A549 (cell line): ENCODE data around the gene SRGAP1. TPM values are rescaled to one million over a fixed set of nuclear protein-coding genes. Genes with fewer than 3 reads are reported as not detected.

Experiments used
- ATAC-seq, 2 experiments: fragments of 200-7000 bp in 1 of 2; fragments of >200 bp in 1 of 2; cut with Nextera tagmentation in 1 of 2; cut with Tn5 transposase in 1 of 2; 3 replicates each; pipeline versions ENCODE4 v1.8.0 to v1.9.1; 2018 to 2020; ENCODE audit warnings: mild to moderate bottlenecking in 1 of 2, moderate library complexity in 1 of 2
- CTCF ChIA-PET: fragments of 300-600 bp; sonication (Branson Sonifier 250); formaldehyde crosslinking; extraction: SDS; loops from one replicate; lab custom pipeline; 2021; ENCODE audit warnings: antibody characterized with exemption, inconsistent platforms; lab: Yijun Ruan, JAX
- POLR2A ChIA-PET: fragments of 350-600 bp; formaldehyde crosslinking; extraction: SDS; loops from one replicate; lab custom pipeline; 2021; ENCODE audit warnings: antibody characterized with exemption, inconsistent platforms; lab: Yijun Ruan, JAX
- DNase-seq, 2 experiments: peaks; one replicate each; pipeline versions ENCODE4 v3.0.0 to v3.0.0-alpha.2; 2011 to 2016; ENCODE audit warnings: low read depth in 1 of 2, low spot score in 1 of 2
- FAIRE-seq: peaks from 2 replicates; lab custom pipeline; 2011; peaks lifted over from hg19 to GRCh38; lab: Jason Lieb, UNC
- H3K27ac ChIP-seq, 2 experiments: fragments of >200 bp; sonication (Bioruptor Twin); formaldehyde crosslinking; 3 replicates each; pipeline ENCODE4 v1.5.1; 2016 to 2017
- H3K4me1 ChIP-seq: fragments of >200 bp; sonication (Bioruptor Twin); formaldehyde crosslinking; 3 replicates; pipeline ENCODE4 v1.6.1; 2016
- H3K4me2 ChIP-seq: fragments of >200 bp; sonication (Bioruptor Twin); formaldehyde crosslinking; 3 replicates; pipeline ENCODE4 v1.6.1; 2016
- H3K4me3 ChIP-seq: fragments of >200 bp; sonication (Bioruptor Twin); formaldehyde crosslinking; 3 replicates; pipeline ENCODE4 v1.5.1; 2016
- H3K9me3 ChIP-seq: fragments of >200 bp; sonication (Bioruptor Twin); formaldehyde crosslinking; 3 replicates; pipeline ENCODE4 v1.6.1; 2016
- CBX2 ChIP-seq: fragments of 200-600 bp; sonication (generic); IDR thresholded peaks from 2 replicates; pipeline ENCODE4 v1.6.1; 2016; ENCODE audit warnings: low read depth, mild to moderate bottlenecking, borderline replicate concordance
- CBX8 ChIP-seq: fragments of 200-600 bp; sonication (generic); IDR thresholded peaks from 2 replicates; pipeline ENCODE4 v1.6.1; 2016
- CHD2 ChIP-seq: fragments of 150-350 bp; IDR thresholded peaks from 2 replicates; pipeline ENCODE4 v1.6.1; 2014; ENCODE audit warnings: low read length; ENCODE audit not compliant: partially characterized antibody
- CHD4 ChIP-seq: fragments of 200-600 bp; sonication (generic); IDR thresholded peaks from 2 replicates; pipeline ENCODE4 v1.6.1; 2016; ENCODE audit warnings: antibody characterized with exemption, mild to moderate bottlenecking, borderline replicate concordance
- EHF ChIP-seq: fragments of 250-450 bp; sonication (Bioruptor Pico); IDR thresholded peaks from 2 replicates; pipeline ENCODE4 v1.5.0; 2020; ENCODE audit warnings: mild to moderate bottlenecking
- ESRRA ChIP-seq: fragments of 150-350 bp; IDR thresholded peaks from 2 replicates; pipeline ENCODE4 v1.6.1; 2014; ENCODE audit warnings: mild to moderate bottlenecking, low read length, borderline replicate concordance
- FOXS1 ChIP-seq: fragments of 250-450 bp; sonication (Bioruptor Pico); IDR thresholded peaks from 2 replicates; pipeline ENCODE4 v1.5.0; 2020; ENCODE audit warnings: mild to moderate bottlenecking, moderate library complexity
- JUNB ChIP-seq: fragments of >200 bp; sonication (Bioruptor Twin); formaldehyde crosslinking; IDR thresholded peaks from 2 replicates; pipeline ENCODE4 v1.6.1; 2016
- KDM1A ChIP-seq: fragments of 200-600 bp; sonication (generic); IDR thresholded peaks from 2 replicates; pipeline ENCODE4 v1.6.1; 2016; ENCODE audit warnings: low read depth, mild to moderate bottlenecking
- MAFK ChIP-seq: fragments of 450-650 bp; IDR thresholded peaks from 2 replicates; pipeline ENCODE4 v1.6.1; 2014; ENCODE audit not compliant: partially characterized antibody
- NFE2L2 ChIP-seq: fragments of 150-350 bp; conservative IDR thresholded peaks from 2 replicates; pipeline ENCODE4 v1.6.1; 2014; ENCODE audit warnings: low read length
- PHF8 ChIP-seq: fragments of 200-600 bp; sonication (generic); IDR thresholded peaks from 2 replicates; pipeline ENCODE4 v1.6.1; 2016; ENCODE audit warnings: low read depth, mild to moderate bottlenecking, antibody characterized with exemption, moderate library complexity, borderline replicate concordance
- POLR2AphosphoS2 ChIP-seq: conservative IDR thresholded peaks from 2 replicates; pipeline ENCODE4 v1.6.1; 2012; ENCODE audit warnings: low read length, improper control_type of control experiment, inconsistent platforms
- RARB ChIP-seq: fragments of 250-450 bp; sonication (Bioruptor Pico); IDR thresholded peaks from 2 replicates; pipeline ENCODE4 v1.8.0; 2021; ENCODE audit warnings: mild to moderate bottlenecking, moderate library complexity
- RFX5 ChIP-seq: fragments of 450-650 bp; IDR thresholded peaks from 2 replicates; pipeline ENCODE4 v1.7.1; 2014; ENCODE audit warnings: antibody characterized with exemption, mild to moderate bottlenecking, moderate library complexity
- SMC3 ChIP-seq: fragments of >200 bp; sonication (Bioruptor Twin); formaldehyde crosslinking; IDR thresholded peaks from 3 replicates; pipeline ENCODE4 v1.6.1; 2018; ENCODE audit warnings: inconsistent platforms
- SREBF2 ChIP-seq: fragments of 450-650 bp; IDR thresholded peaks from 2 replicates; pipeline ENCODE4 v1.6.1; 2014; ENCODE audit warnings: mild to moderate bottlenecking, moderate library complexity
- TFCP2L1 ChIP-seq: fragments of 250-450 bp; sonication (Bioruptor Pico); IDR thresholded peaks from 2 replicates; pipeline ENCODE4 v1.5.0; 2021; ENCODE audit warnings: mild to moderate bottlenecking
- TP53 ChIP-seq: fragments of 250-450 bp; sonication (Bioruptor Pico); IDR thresholded peaks from 2 replicates; pipeline ENCODE4 v1.5.0; 2021; ENCODE audit warnings: mild to moderate bottlenecking, moderate library complexity
- ZC3H11A ChIP-seq: fragments of 450-650 bp; IDR thresholded peaks from 2 replicates; pipeline ENCODE4 v1.6.1; 2014; ENCODE audit warnings: antibody characterized with exemption, mild to moderate bottlenecking
- ZNF302 ChIP-seq: fragments of 250-450 bp; sonication (Bioruptor Pico); IDR thresholded peaks from 2 replicates; pipeline ENCODE4 v1.9.0; 2021; ENCODE audit warnings: inconsistent platforms, mild to moderate bottlenecking, moderate library complexity
- WGBS: methylation state at CpG from one replicate; pipeline ENCODE4 v1.1.6; 2017; ENCODE audit errors: missing lambda C conversion rate; 5-methylcytosine and 5-hydroxymethylcytosine counted together
- polyA plus RNA-seq, 4 experiments: library from polyadenylated mRNA; depleted of rRNA in 3 of 4; stranded (reverse); fragments of >200 nt; fragmentation: RNase III in 1 of 4; extraction: RNeasy Plus Mini Kit Qiagen cat#74134 plus additional on column Dnase treatment in 1 of 4; gene quantifications; 2 replicates in 3 of 4; 3 replicates in 1 of 4; pipeline ENCODE4 v1.2.3, GENCODE V29; 2011 to 2017
- TF ChIP-seq, protein P1 (sequence below): IDR thresholded peaks from 2 replicates; pipeline ENCODE4 v1.6.1; 2012
- TF ChIP-seq, protein P2 (sequence below): fragments of 250-450 bp; sonication (Bioruptor Pico); IDR thresholded peaks from 2 replicates; pipeline ENCODE4 v1.5.0; 2020; ENCODE audit warnings: low read depth, mild to moderate bottlenecking, moderate library complexity
- TF ChIP-seq, protein P3 (sequence below): IDR thresholded peaks from 2 replicates; pipeline ENCODE4 v1.6.1; 2012
- TF ChIP-seq, protein P4 (sequence below): fragments of 450-650 bp; IDR thresholded peaks from 2 replicates; pipeline ENCODE4 v1.6.1; 2014; ENCODE audit warnings: antibody characterized with exemption
- TF ChIP-seq, protein P5 (sequence below): fragments of 200-600 bp; sonication (generic); IDR thresholded peaks from 2 replicates; pipeline ENCODE4 v1.6.1; 2016; ENCODE audit warnings: antibody characterized with exemption, mild to moderate bottlenecking, moderate library complexity
- TF ChIP-seq, protein P6 (sequence below): IDR thresholded peaks from 2 replicates; pipeline ENCODE4 v1.6.1; 2012; ENCODE audit warnings: low read depth, borderline replicate concordance

The SRGAP1 gene
- polyA plus RNA-seq, 2 of the 4 experiments (the other 2 are of a cell fraction): 7.9 to 22.9 TPM

DNA sequence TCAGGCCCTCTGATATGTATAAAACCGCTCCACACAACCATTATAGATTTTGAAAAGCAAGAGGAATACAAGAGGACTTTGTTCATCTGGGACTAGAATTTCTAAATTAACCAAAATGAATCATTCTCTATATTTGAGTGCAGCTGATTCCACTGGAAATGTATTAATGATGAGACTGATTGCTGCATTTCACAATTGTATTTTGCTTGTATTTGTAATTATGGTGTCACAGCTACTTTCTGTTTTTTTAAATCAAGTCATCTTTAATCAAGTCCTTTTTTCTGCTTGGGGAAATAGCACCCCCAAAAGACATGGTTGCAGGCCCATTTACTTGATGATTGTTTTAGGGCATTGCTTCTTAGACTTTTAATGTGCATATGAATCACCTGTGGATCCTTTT is 215.2 kb downstream of the SRGAP1 start (continued):
- no peak for TF ChIP-seq ESRRA
- TF ChIP-seq, protein P1, sequence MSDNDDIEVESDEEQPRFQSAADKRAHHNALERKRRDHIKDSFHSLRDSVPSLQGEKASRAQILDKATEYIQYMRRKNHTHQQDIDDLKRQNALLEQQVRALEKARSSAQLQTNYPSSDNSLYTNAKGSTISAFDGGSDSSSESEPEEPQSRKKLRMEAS: no peak

DNA sequence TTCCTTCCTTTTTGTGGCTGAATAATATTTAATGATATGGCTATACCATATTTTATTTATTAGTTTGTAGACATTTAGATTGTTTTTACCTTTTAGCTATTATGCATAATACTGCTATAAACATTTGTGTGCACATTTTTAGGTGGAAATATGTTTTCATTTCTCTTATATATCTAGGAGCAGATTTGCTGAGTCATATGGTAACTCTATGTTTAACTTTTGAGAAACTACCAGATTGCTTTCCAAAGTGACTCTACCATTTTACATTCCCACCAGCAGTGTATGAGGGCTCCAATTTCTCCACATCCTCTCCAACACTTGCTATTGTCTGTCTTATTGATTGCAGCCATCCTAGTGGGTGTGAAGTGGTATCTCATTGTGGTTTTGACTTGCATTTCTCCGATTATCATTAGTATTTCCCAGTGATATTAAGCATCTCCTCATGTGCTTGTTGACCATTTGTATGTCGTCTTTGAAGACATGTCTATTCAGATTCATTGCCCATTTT is 217.4 kb downstream of the SRGAP1 start:
- no peak for DNase-seq
- ATAC-seq: no peak
- Histone ChIP-seq H3K4me2 (no peak overlapping the region), H3K4me3 (no peak overlapping the region), H3K4me1 (peaks cover 8% of the 10 kb centered on the region; the same call in 2 of the 3 replicates), H3K9me3 (no peaks in the 10 kb centered on the region), H3K27ac (peak overlapping the region in 1 of 2 experiments; percentile 55; a peak in 3 of 6 replicates)
- peak; percentile 62; the same call in 1 of the 2 replicates for TF ChIP-seq NFE2L2
- peak; percentile 88 for TF ChIP-seq MAFK
- TF ChIP-seq, protein P2, sequence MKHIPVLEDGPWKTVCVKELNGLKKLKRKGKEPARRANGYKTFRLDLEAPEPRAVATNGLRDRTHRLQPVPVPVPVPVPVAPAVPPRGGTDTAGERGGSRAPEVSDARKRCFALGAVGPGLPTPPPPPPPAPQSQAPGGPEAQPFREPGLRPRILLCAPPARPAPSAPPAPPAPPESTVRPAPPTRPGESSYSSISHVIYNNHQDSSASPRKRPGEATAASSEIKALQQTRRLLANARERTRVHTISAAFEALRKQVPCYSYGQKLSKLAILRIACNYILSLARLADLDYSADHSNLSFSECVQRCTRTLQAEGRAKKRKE (CRISPR knock-in tag): no peak
- ChIA-PET CTCF (interaction anchor here (1.0 kb wide), 1 partner anchor 174 kb away, joined by 4 read pairs; no protein-coding TSS in a partner anchor), POLR2A (no interaction called here)
- FAIRE-seq: no peak
- WGBS: 93% methylated on average over 2 of the region's 2 CpGs

DNA sequence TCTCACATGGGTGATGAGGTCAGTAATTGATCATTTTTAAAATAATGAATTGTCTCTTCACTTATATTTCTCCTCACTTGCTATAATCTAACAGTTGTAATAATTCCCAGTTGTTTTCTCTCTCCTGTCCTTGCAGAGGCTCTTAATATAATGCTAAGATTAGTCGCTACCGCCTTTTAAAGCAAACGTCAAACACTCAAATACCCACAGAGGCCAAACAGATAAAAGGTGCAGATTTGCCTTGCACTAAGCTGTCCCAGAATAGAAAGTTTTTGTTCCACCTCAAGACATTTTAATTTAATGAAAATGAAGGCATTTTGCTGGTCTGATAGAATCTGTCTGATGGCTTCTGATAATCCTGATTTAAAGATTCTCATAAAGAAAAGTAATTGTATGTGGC is 218.6 kb downstream of the SRGAP1 start:
- POLR2A ChIA-PET: no interaction called here
- CTCF ChIA-PET: interaction anchor here (1.0 kb wide), 1 partner anchor 173 kb away, joined by 4 read pairs; no protein-coding TSS in a partner anchor
- Histone ChIP-seq H3K4me3 (no peak overlapping the region), H3K4me2 (no peak overlapping the region), H3K27ac (no peak overlapping the region), H3K9me3 (no peaks in the 10 kb centered on the region), H3K4me1 (peaks cover 8% of the 10 kb centered on the region; the same call in 2 of the 3 replicates)
- WGBS: 94% methylated on average over 3 of the region's 3 CpGs
- FAIRE-seq (no peak), DNase-seq (no peak), ATAC-seq (no peak)
- no peak for TF ChIP-seq ZC3H11A
- no peak for TF ChIP-seq JUNB
- TF ChIP-seq, protein P3, sequence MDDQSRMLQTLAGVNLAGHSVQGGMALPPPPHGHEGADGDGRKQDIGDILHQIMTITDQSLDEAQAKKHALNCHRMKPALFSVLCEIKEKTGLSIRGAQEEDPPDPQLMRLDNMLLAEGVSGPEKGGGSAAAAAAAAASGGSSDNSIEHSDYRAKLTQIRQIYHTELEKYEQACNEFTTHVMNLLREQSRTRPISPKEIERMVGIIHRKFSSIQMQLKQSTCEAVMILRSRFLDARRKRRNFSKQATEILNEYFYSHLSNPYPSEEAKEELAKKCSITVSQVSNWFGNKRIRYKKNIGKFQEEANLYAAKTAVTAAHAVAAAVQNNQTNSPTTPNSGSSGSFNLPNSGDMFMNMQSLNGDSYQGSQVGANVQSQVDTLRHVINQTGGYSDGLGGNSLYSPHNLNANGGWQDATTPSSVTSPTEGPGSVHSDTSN: no peak
- TF ChIP-seq SREBF2: no peak
- no peak for TF ChIP-seq CHD4
- TF ChIP-seq ZNF302 (CRISPR knock-in tag): no peak
- no peak for TF ChIP-seq POLR2AphosphoS2
- no peak for TF ChIP-seq CBX2
- TF ChIP-seq TFCP2L1 (CRISPR knock-in tag): no peak
- TF ChIP-seq, protein P4, sequence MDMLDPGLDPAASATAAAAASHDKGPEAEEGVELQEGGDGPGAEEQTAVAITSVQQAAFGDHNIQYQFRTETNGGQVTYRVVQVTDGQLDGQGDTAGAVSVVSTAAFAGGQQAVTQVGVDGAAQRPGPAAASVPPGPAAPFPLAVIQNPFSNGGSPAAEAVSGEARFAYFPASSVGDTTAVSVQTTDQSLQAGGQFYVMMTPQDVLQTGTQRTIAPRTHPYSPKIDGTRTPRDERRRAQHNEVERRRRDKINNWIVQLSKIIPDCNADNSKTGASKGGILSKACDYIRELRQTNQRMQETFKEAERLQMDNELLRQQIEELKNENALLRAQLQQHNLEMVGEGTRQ: no peak

DNA sequence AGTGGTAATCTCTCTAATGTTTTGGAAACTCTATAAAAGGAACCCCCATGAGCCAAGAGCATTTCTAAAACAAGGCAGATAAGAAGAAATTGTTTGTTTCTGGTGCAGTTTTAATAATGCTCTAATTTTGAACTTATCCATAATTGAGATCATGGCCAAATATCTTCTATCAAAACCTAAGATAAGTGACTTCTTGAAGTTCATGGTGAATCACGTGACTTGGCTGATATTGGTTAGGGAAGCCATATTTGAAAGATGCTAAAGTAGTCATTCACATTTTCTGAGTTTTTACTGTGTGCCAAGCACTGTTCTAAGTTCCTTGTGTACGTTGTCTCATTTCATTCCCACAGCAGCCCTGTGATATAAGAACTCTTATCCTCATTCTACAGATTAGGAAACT is 219.7 kb downstream of the SRGAP1 start:
- CTCF ChIA-PET: interaction anchor here (0.5 to 1.5 kb wide), 2 partner anchors 12 to 220 kb away, joined by 3 to 5 read pairs; partner anchors contain the start of gene SRGAP1
- Histone ChIP-seq H3K4me3 (no peak overlapping the region), H3K4me1 (peaks cover 8% of the 10 kb centered on the region; the same call in 2 of the 3 replicates), H3K4me2 (no peak overlapping the region), H3K27ac (no peak overlapping the region), H3K9me3 (no peaks in the 10 kb centered on the region)
- FAIRE-seq (no peak), ATAC-seq (no peak), DNase-seq (no peak)
- POLR2A ChIA-PET: no interaction called here
- 90% methylated on average over 2 of the region's 2 CpGs for WGBS
- TF ChIP-seq RFX5 (no peak), PHF8 (no peak), RARB (CRISPR knock-in tag) (no peak), ESRRA (no peak), CBX8 (no peak), FOXS1 (CRISPR knock-in tag) (no peak), CHD2 (no peak), TP53 (CRISPR knock-in tag) (no peak), SMC3 (no peak), KDM1A (no peak), EHF (no peak)
- TF ChIP-seq, protein P5, sequence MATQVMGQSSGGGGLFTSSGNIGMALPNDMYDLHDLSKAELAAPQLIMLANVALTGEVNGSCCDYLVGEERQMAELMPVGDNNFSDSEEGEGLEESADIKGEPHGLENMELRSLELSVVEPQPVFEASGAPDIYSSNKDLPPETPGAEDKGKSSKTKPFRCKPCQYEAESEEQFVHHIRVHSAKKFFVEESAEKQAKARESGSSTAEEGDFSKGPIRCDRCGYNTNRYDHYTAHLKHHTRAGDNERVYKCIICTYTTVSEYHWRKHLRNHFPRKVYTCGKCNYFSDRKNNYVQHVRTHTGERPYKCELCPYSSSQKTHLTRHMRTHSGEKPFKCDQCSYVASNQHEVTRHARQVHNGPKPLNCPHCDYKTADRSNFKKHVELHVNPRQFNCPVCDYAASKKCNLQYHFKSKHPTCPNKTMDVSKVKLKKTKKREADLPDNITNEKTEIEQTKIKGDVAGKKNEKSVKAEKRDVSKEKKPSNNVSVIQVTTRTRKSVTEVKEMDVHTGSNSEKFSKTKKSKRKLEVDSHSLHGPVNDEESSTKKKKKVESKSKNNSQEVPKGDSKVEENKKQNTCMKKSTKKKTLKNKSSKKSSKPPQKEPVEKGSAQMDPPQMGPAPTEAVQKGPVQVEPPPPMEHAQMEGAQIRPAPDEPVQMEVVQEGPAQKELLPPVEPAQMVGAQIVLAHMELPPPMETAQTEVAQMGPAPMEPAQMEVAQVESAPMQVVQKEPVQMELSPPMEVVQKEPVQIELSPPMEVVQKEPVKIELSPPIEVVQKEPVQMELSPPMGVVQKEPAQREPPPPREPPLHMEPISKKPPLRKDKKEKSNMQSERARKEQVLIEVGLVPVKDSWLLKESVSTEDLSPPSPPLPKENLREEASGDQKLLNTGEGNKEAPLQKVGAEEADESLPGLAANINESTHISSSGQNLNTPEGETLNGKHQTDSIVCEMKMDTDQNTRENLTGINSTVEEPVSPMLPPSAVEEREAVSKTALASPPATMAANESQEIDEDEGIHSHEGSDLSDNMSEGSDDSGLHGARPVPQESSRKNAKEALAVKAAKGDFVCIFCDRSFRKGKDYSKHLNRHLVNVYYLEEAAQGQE: no peak
- TF ChIP-seq, protein P6, sequence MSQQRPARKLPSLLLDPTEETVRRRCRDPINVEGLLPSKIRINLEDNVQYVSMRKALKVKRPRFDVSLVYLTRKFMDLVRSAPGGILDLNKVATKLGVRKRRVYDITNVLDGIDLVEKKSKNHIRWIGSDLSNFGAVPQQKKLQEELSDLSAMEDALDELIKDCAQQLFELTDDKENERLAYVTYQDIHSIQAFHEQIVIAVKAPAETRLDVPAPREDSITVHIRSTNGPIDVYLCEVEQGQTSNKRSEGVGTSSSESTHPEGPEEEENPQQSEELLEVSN: no peak
